GM23338 (cell line): Measurements from ENCODE around the gene GHR. TPM values are rescaled to one million over a fixed set of nuclear protein-coding genes. Genes with fewer than 3 reads are reported as not detected.

Experiments
- EZH2 ChIP-seq: fragments of 200-600 bp; sonication (generic); IDR thresholded peaks from one replicate; pipeline ENCODE4 v1.8.0; 2017; ENCODE audit warnings: antibody characterized with exemption, mild to moderate bottlenecking, low read depth; ENCODE audit not compliant: unreplicated experiment
- EZH2phosphoT487 ChIP-seq: fragments of 200-600 bp; sonication (generic); IDR thresholded peaks from one replicate; pipeline ENCODE4 v1.8.1; 2018; ENCODE audit warnings: antibody characterized with exemption; ENCODE audit not compliant: unreplicated experiment
- JUNB ChIP-seq: IDR thresholded peaks from one replicate; pipeline ENCODE4 v1.6.1; 2016; ENCODE audit warnings: antibody characterized with exemption; ENCODE audit not compliant: unreplicated experiment
- POLR2AphosphoS5 ChIP-seq: IDR thresholded peaks from 2 replicates; pipeline ENCODE4 v1.6.1; 2016; ENCODE audit warnings: antibody characterized with exemption, low read depth
- REST ChIP-seq: IDR thresholded peaks from one replicate; pipeline ENCODE4 v1.6.1; 2018; ENCODE audit warnings: antibody characterized with exemption; ENCODE audit not compliant: unreplicated experiment
- ZNF114 ChIP-seq: fragments of 250-450 bp; sonication (Bioruptor Pico); IDR thresholded peaks from 2 replicates; pipeline ENCODE4 v1.5.0; 2020; ENCODE audit warnings: mild to moderate bottlenecking, moderate library complexity
- ZNF462 ChIP-seq: fragments of 250-450 bp; sonication (Bioruptor Pico); IDR thresholded peaks from 2 replicates; pipeline ENCODE4 v1.5.0; 2020; ENCODE audit warnings: mild to moderate bottlenecking, moderate library complexity
- polyA plus RNA-seq: library from polyadenylated mRNA; unstranded; fragments of >200 nt; fragmentation: Nextera tagmentation; extraction: Ambion mirVana; gene quantifications from 2 replicates; pipeline ENCODE4 v1.2.1, GENCODE V29; 2016
- total RNA-seq: library from RNA; depleted of rRNA; stranded (reverse); fragments of >200 nt; shearing (Covaris generic); gene quantifications from 2 replicates; pipeline ENCODE4 v1.2.3, GENCODE V29; 2014

GHR gene
- total and polyA plus RNA-seq, 2 experiments from 2014 or later: 0.21 to 1.9 TPM

DNA sequence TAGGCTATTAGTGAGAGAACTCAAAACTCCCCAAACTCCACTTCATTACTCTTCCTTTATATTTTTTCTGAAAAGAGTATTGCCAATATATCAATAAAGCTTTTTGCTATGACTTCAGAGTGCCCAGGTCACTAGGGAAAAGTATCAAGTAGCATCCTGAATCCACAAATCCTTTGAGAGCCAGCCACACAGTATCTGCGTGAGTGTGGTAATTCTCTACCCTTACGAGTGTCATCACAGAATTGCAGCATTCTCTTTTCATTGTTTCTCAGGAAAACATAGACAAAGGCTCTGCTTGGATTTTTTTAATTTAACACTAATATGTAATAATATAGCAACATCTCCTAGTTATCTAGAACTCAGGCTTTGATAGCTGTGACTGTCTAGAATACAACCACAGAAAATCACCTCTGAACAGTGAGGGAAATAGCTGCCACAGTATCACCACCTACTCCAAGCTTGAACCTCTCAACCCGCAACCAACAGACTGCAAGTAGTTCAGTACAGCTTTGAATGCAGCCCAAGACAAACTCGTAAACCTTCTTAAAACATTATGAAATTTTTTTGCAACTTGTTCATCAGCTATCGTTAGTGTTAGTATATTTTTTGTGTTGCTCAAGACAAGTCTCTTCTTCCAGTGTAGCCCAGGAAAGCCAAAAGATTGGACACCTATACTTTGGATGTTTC is 254.1 kb downstream of the GHR start (continued):
- no peak for TF ChIP-seq ZNF462 (CRISPR knock-in tag)
- no peak for TF ChIP-seq EZH2phosphoT487
- TF ChIP-seq REST: no peak
- TF ChIP-seq POLR2AphosphoS5: no peak
- no peak for TF ChIP-seq EZH2
- no peak for TF ChIP-seq JUNB
- no peak for TF ChIP-seq ZNF114 (CRISPR knock-in tag)
